CD4-positive, alpha-beta T cell treated with Interleukin-4 for 4 hours (primary cell): ENCODE data around the gene TMEM184C.

Source experiments
- DNase-seq: peaks from one replicate; pipeline ENCODE4 v3.0.0-alpha.2; 2020

The TMEM184C gene

DNA sequence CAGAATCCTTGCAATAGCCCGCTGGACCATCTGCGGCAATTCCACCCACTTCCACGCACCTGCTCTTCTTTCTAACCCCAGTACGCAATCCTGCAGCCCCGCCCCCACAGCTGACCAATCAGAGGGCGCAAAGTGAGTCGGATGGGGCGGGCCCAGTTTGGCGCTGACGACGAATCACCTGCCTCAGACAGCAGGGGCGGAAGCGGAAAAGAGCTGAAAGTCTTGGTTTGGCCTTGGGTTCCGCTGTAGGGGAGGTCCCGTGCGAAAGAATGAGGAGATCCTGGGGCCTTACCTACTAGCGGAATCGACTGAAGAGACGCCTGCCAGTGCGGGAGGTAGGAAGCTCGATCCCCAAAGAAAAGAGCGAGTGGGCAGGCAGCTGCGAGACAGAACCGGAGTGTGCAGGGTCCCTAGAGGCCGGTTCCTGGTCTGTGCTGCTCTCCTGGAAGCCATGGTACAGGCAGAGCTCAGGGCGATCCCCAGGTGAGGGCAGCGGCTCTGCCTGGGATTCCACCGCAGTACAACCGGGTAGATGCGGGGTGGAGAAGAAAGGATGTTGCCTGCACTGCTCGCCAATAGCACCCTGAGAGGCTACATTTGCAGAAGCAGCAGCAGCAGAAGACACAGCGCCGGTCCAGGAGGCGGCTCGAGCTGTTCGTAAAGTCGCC, at the start of gene TMEM184C:
TMEM184C (plus strand) TSS at position 225 of the 668 bp plus-strand sequence. CDS start 560 bp downstream, outside the sequence.
- DNase-seq = peak; percentile 98

- no peak for DNase-seq
Observed at GRCh38 chr4:147570616-147571015, 46.6 kb upstream of the TMEM184C start.

DNA sequence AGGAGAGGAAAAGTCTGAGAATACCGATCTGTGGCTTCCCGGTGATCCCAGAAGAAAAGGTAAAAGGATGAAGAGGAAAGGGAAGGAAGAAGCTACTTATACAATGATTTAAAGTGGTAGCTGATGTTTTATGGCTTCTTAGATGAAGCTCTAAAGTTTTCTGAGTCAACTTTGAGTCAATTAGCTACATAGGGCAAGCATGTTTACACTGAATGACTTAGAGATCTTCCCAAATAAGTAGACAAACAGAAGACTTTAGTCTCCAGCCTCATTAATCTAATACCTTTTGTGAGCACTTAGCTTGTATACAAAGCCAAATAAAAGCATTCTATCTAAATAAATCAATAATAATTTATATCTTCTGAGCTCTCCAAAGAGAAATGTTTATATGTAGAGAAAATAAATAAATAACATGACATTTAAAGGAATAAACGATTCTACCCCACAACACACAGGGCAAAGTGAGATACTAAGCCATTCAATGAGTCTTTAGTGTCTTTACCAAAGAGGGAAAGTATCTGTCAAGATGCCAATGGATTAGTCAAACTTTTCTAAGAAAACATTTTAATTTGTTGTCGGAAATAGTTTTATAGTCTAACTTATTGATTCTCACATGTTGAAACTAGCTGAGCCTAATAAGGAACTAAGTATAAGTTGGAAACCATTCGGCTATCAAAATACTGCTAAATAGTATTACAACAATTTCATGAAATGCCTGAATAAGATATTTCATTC, 46.0 kb upstream of the TMEM184C start:
- DNase-seq = no peak

- no peak for DNase-seq
Observed at GRCh38 chr4:147576084-147576483, 41.1 kb upstream of the TMEM184C start.

DNA sequence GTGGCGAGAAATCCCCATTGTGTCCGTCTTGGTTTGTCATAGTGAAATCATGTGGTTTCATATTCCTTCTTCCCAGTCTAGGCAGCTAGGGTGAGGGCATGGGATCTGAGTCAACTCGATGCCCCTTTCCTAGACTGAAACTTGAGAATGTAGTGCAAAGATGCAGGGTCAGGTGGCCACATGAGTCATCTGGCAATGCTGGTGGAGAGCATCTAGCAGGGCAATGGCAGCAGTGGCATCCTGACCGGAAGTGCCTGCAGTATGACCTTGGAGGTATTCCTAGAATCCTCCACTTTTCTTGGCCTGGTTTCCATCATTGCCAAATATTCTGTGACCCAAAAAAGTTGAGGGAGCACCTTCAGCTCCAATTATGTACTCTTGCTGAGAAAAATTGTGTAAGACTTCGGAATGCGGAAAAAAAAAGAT, 39.1 kb upstream of the TMEM184C start:
- no peak for DNase-seq

- DNase-seq = no peak
Observed at GRCh38 chr4:147578593-147578992, 38.6 kb upstream of the TMEM184C start.

GRCh38 chr4:147580396-147580795, 36.8 kb upstream of the TMEM184C start:
- DNase-seq = no peak

DNA sequence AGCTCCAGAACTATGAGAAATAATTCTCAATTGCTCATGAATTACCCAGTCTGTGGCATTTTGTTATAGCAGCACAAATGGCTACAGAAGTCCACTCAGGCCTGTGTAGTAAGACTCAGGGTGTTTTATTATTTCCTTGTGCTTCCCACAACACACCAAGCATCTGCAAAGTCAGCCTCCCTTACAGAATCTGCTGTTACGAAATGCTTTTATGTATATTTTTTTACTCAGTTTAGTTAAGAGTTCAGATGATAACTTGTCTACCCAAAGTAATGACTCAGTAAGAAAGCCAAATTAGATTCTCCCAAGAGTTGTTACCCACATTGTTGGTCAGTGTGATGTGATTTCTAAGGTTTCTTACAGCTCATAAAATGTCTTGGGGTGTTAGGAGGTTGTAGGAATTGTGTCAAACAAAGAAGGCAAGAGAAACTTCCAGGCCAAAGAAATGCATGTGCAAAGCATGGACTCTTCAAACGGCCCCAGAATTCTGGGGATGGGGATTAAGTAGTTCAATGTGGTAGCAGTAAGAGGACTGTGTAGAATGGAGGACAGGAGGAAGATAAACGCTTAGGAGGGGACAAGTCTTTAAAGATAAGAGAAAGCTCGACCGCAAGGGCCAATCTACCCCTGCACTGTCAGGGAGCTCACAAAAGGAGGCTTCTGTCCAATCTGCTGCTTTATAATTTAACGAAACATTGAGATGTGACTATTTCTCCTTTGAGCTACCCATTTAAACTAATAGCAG, 35.4 kb upstream of the TMEM184C start:
- DNase-seq = no peak

DNA sequence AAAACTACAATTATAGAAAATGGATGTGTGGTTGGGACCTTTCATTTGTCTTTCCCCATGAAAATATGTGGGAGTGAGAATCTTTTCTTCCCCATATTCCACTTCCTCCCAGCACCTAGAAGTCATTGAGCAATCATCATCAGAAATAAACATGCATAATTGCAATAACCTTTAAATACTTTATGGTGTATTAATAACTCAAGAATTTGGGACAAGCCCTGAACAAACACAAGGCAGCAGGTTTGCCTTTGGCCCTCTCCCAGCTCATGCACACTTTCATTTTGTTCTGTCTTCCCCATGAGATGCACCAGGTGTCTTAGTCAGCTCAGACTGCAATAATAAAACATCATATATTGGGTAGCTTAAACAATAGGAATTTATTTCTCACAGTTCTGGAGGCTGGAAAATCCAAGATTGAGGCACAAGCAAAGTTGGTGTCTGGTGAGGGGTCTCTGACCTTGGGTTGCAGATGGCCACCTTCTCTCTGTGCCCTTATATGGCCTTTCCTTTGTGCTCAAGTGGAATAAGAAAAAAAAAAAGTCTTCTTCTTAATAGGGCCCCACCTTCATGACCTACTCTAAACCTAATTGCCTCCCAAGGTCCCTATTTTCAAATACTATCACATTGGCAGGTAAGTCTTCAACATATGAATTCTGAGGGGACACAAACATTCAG, 34.7 kb upstream of the TMEM184C start:
- DNase-seq = no peak

- DNase-seq = no peak
Observed at GRCh38 chr4:147583876-147584275, 33.3 kb upstream of the TMEM184C start.

GRCh38 chr4:147586032-147586431, 31.2 kb upstream of the TMEM184C start:
- DNase-seq = no peak

DNA sequence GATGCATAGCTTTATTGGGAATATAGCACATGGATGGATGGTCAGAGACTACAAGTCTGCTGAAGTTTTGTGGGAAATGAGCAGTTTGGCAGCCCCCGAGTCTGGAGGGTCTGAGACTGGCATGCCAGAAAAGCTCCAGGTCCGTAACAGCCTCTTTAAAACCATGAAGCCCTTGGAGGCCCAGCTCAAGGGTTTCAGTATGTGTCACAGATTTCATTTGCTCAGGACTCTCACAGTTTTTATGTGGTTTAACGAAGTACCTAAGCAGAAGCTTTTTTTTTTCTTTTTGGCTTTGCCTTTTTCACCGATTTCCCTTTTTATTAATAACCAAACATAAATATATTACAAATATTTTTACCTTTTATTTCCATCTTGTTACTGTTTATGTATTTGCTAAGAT, 30.6 kb upstream of the TMEM184C start:
- no peak for DNase-seq

- no peak for DNase-seq
Observed at GRCh38 chr4:147587041-147587440, 30.2 kb upstream of the TMEM184C start.

GRCh38 chr4:147589586-147589985, 27.6 kb upstream of the TMEM184C start:
- no peak for DNase-seq

DNA sequence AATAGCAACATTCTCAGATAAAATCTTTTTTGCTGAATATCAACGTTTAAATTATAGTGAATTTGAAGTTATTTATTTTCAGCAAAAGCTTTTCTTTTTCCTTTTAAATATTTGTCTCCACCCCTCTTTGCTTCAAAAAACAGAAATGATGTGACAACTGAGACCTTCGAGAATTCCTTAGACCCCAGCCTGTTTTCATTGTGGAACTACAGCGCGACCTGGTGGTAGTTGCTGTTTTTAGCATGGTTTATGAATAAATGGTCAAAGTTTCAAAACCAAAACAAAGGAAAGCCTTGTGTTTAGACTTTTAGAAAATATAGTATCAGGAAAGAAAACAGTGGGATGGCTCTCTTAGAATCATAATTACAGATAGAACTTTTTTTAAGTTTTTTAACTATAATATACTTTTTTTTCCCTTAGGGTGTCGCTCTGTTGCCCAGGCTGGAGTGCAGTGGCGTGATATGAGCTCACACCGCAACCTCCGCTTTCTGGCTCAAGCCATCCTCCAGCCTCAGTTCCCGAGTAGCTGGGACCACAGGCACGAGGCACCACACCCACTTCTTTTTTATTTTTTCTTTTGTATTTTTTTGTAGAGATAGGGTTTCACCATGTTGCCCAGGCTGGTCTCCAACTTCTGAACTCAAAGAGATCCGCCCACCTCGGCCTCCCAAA, 26.8 kb upstream of the TMEM184C start:
- peak; percentile 37 for DNase-seq

GRCh38 chr4:147591106-147591505, 26.1 kb upstream of the TMEM184C start:
- no peak for DNase-seq

- DNase-seq = no peak
Observed at GRCh38 chr4:147594107-147594506, 23.1 kb upstream of the TMEM184C start.

DNA sequence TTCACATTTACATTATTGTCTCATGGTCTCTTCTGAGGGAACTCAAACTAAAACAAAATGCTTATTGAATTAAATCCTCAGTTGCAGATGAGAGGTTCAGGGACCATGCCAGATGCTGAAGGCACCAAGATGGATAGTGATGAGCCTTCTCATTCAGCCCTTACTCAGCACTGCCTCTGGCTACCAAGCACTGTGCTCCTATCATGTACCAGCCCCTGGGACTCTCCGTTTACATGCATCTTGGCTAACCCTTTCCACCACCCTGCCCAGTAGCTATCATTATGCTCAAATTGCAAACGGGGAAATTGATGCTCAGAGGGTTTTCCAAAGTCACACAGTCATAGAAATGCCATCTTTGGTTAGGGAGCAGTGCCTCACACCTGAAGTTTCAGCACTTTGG, 22.6 kb upstream of the TMEM184C start:
- DNase-seq = no peak

- no peak for DNase-seq
Observed at GRCh38 chr4:147596377-147596776, 20.8 kb upstream of the TMEM184C start.

DNA sequence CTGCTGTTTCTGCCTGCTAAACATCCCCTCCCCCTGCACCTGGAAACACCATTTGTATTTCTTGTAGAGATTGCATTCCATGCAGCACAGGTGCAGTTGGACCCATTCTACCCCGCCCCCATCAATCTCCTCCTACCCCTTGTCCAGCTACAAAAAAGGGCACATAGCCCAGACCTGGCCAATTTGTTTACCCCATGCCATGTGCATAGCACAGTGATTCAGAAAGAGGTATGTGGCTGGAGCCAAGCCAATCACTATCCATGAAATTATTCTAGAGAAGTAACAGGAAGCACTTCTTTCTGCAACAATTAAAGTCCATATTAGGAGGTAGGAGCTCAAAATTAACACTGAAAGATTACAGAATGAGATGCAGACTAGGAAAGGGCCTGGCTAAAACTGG, 20.2 kb upstream of the TMEM184C start:
- no peak for DNase-seq

GRCh38 chr4:147597561-147597960, 19.6 kb upstream of the TMEM184C start:
- DNase-seq = no peak

DNA sequence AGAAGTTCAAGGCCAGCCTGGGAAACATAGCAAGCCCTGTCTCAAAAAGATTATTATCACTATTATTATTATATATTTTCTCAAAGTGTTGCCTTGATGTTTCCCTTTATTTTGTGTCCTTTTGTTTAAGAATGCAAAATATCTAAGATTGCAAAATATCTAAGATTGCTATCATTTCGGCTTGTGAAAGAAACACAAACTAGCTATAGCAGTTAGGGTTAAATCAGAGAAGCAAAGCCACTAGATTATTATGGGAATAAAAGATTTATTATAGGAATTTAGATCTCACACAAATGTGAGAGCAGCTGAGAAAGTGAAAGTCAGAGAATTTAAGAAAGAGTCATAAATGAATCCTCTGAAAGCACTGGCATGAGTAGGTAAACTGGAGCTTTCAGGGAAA, 18.0 kb upstream of the TMEM184C start:
- DNase-seq = no peak

DNA sequence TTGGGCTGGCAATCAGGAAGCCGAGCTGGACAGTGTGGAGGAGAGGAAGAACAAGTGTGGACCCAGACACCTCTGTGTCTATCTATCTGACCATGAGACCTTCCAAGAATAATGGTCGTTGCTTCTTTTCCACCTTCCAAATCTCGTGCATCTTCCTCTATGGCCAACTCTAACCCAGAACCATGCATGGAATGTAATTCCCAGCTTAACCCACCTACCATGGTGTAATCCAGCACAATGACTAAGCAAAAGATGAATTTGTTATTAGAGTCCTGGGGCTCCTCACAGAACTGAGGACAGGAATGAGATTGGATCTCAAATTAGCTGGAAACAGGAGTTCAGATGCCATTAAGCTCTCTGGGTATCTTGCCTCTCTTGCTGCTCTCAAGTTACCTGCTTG, 17.4 kb upstream of the TMEM184C start:
- DNase-seq = no peak
